Calu3 (cell line): Measurements from ENCODE around the gene PIGU. TPM values are rescaled to one million over a fixed set of nuclear protein-coding genes. Genes with fewer than 3 reads are reported as not detected.
A peak's percentile ranks its signal among the peaks of the same experiment; 100 is the strongest.
"Not testable (repeated sequence)": the region's sequence is repeated elsewhere in the genome, so short reads cannot be mapped to it uniquely, and the experiment has no call there.

Source experiments
- Bru-seq: library from RNA; stranded (reverse); fragments of 400-500 nt; gene quantifications from one replicate; lab custom pipeline; 2021; lab: Mats Ljungman, UMichigan
- BruChase-seq, 2 experiments: library from RNA; stranded (reverse); fragments of 400-500 nt; gene quantifications; one replicate each; lab custom pipeline; 2021; lab: Mats Ljungman, UMichigan
- BruUV-seq: library from RNA; stranded (reverse); fragments of 400-500 nt; replicated peaks from 2 replicates; lab custom pipeline; 2021; lab: Mats Ljungman, UMichigan
- CTCF ChIA-PET: fragments of 300-600 bp; sonication (Branson Sonifier 250); formaldehyde crosslinking; loops from one replicate; lab custom pipeline; 2022; ENCODE audit warnings: antibody characterized with exemption; lab: Charles Lee
- DNase-seq: peaks from one replicate; pipeline ENCODE4 v3.0.0; 2022
- H3K27ac Mint-ChIP-seq: one replicate; pipeline ENCODE4 v1.8.0; 2022; ENCODE audit warnings: mixed read lengths; ENCODE audit not compliant: unreplicated experiment
- H3K27me3 Mint-ChIP-seq: one replicate; pipeline ENCODE4 v1.8.0; 2022; ENCODE audit warnings: mixed read lengths; ENCODE audit not compliant: unreplicated experiment
- H3K36me3 Mint-ChIP-seq: one replicate; pipeline ENCODE4 v1.8.0; 2022; ENCODE audit warnings: mild to moderate bottlenecking, moderate library complexity, mixed read lengths; ENCODE audit not compliant: insufficient read depth, unreplicated experiment
- H3K4me1 Mint-ChIP-seq: one replicate; pipeline ENCODE4 v1.8.0; 2022; ENCODE audit warnings: mild to moderate bottlenecking, low read depth, mixed read lengths; ENCODE audit not compliant: unreplicated experiment
- H3K4me3 Mint-ChIP-seq: one replicate; pipeline ENCODE4 v1.8.0; 2022; ENCODE audit warnings: mild to moderate bottlenecking, low read depth, moderate library complexity, mixed read lengths; ENCODE audit not compliant: unreplicated experiment
- H3K9me3 Mint-ChIP-seq: one replicate; pipeline ENCODE4 v1.8.0; 2022; ENCODE audit warnings: low read depth, mixed read lengths; ENCODE audit not compliant: unreplicated experiment
- intact Hi-C: fragments of 100-400 bp; cut with micrococcal nuclease; formaldehyde crosslinking; loops from one replicate; pipeline ENCODE4 v1.10.0; 2022; ENCODE audit not compliant: unreplicated experiment
- long read RNA-seq: library from polyadenylated mRNA; stranded (forward); transcript quantifications from one replicate; pipeline ENCODE4 v2.0.0, GENCODE V29; 2022
- total RNA-seq: library from RNA; stranded (reverse); gene quantifications from 2 replicates; pipeline ENCODE4 v1.2.3, GENCODE V29; 2022
- TF ChIP-seq, protein P1 (sequence below): fragments of 200-600 bp; IDR thresholded peaks from one replicate; pipeline ENCODE4 v1.8.0; 2022; ENCODE audit warnings: antibody characterized with exemption; ENCODE audit not compliant: unreplicated experiment

Gene PIGU, protein sequence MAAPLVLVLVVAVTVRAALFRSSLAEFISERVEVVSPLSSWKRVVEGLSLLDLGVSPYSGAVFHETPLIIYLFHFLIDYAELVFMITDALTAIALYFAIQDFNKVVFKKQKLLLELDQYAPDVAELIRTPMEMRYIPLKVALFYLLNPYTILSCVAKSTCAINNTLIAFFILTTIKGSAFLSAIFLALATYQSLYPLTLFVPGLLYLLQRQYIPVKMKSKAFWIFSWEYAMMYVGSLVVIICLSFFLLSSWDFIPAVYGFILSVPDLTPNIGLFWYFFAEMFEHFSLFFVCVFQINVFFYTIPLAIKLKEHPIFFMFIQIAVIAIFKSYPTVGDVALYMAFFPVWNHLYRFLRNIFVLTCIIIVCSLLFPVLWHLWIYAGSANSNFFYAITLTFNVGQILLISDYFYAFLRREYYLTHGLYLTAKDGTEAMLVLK
- total RNA-seq (42.8 and 44.6 TPM in 2 replicates), Bru-seq, nascent RNA (percentile 77 among the genes with signal in this experiment), BruChase-seq, experiment 1, labeled RNA remaining after a 6-hour chase (percentile 70 among the genes with signal in this experiment), BruChase-seq, experiment 2, labeled RNA remaining after a 2-hour chase (percentile 62 among the genes with signal in this experiment)
- long read RNA-seq, transcript PIGU-201 (12 exons, 1,632 nt): major isoform, 71 of 89 reads
- long read RNA-seq, partial matches to known transcripts: 5 of 89 reads
- long read RNA-seq, other reads (novel, unspliced or antisense): 11 of 89 reads

DNA sequence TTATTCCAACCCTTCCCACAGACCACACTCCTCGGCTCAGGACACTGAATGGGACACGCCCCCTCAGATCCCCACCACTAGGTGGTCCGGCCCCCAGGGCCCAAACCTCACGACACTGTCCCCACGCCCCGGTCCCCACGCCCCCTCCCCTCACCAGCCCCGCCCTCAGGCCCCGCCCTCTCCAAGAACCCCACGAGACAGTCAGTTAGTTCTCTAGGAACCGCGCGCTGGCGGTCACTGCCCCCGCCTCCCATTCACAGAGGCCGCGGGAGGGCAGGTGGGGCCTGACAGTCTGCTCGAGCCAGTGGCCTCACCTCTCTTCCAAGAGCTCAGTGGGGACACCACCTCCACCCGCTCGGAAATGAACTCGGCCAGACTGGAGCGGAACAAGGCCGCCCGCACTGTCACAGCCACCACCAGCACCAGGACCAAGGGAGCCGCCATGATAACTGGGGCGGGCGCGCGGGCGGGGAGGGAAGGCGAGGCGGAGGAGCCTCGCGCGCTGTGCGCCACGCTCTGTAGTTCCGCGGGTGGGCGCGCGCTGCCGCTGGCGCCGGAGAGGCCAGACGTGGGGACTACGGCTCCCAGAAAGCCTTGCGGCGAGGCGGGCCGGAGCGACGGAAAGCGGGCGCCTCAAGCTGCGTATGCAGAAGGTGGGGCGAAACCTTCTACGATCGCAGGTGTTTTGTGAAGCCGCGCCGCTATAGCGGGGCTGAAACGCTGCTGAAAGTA lies at the start of gene PIGU:
Gene PIGU (minus strand): TSS at position 451 of the 732 bp plus-strand sequence. CDS start 7 bp downstream, at position 444.
- intact Hi-C loops: loop anchor here (2.0 kb wide), 1 partner anchor 28 kb away; the partner anchor contains the start of gene TP53INP2
- BruUV-seq: no TSS peak
- H3K9me3 Mint-ChIP-seq: no peaks in the 10 kb centered on the region
- peak within 1 kb of the TSS; percentile 89 for H3K4me3 Mint-ChIP-seq
- DNase-seq: peak; percentile 99
- TF ChIP-seq, protein P1, sequence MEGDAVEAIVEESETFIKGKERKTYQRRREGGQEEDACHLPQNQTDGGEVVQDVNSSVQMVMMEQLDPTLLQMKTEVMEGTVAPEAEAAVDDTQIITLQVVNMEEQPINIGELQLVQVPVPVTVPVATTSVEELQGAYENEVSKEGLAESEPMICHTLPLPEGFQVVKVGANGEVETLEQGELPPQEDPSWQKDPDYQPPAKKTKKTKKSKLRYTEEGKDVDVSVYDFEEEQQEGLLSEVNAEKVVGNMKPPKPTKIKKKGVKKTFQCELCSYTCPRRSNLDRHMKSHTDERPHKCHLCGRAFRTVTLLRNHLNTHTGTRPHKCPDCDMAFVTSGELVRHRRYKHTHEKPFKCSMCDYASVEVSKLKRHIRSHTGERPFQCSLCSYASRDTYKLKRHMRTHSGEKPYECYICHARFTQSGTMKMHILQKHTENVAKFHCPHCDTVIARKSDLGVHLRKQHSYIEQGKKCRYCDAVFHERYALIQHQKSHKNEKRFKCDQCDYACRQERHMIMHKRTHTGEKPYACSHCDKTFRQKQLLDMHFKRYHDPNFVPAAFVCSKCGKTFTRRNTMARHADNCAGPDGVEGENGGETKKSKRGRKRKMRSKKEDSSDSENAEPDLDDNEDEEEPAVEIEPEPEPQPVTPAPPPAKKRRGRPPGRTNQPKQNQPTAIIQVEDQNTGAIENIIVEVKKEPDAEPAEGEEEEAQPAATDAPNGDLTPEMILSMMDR: no peak
- H3K4me1 Mint-ChIP-seq: peaks cover 27% of the 10 kb centered on the region
- CTCF ChIA-PET: interaction anchor here (0.6 to 1.5 kb wide), 10 partner anchors 8 to 420 kb away, joined by 3 to 10 read pairs (median 4); no protein-coding TSS in a partner anchor
- peaks cover 17% of the 10 kb centered on the region for H3K36me3 Mint-ChIP-seq
- no peaks in the 10 kb centered on the region for H3K27me3 Mint-ChIP-seq
- H3K27ac Mint-ChIP-seq: peak within 1 kb of the TSS; percentile 71

DNA sequence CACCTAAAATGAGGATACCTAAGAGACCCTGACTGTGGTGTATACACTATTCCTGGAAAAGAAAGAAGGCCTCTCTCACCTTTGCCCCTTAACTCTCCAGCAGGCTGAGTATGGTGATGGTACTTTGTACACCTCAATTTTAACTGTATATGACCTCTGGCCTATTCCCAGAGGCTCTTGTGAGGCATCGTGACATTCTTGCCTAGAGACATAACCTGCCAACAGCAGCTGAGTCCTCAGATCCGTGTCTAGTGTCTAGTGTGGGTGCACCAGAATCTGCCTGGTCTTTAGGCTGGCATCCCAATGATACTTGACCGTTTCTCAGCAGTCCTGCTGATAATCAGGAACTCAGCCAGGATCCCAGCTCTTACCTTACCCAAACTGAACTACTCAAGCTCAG lies 47.3 kb upstream of the PIGU start:
- TF ChIP-seq, protein P1: no peak
- H3K27me3 Mint-ChIP-seq: no peaks in the 10 kb centered on the region
- no peak overlapping the region for H3K4me3 Mint-ChIP-seq
- peaks cover 42% of the 10 kb centered on the region for H3K36me3 Mint-ChIP-seq
- intact Hi-C loops: no loop called here
- no peak for DNase-seq
- H3K9me3 Mint-ChIP-seq: no peaks in the 10 kb centered on the region
- no peak overlapping the region for H3K27ac Mint-ChIP-seq
- no peaks in the 10 kb centered on the region for H3K4me1 Mint-ChIP-seq
- no TSS peak for BruUV-seq
- CTCF ChIA-PET: no interaction called here

DNA sequence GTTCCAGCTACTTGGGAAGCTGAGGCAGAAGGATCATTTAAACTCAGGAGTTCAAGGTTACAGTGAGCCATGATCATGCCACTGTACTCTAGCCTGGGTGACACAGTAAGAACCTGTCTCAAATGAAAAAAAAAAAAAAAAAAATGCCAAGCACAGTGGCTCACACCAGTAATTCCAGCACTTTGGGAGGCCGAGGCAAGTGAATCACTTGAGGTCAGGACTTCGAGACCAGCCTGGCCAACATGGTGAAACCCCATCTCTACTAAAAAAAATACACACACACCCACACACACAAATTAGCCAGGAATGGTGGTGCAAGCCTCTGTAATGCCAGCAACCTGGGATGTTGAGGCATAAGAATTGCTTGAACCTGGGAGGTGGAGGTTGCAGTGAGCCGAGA lies 45.7 kb upstream of the PIGU start:
- H3K4me3 Mint-ChIP-seq, H3K4me1 Mint-ChIP-seq, H3K27ac Mint-ChIP-seq, BruUV-seq, CTCF ChIA-PET, intact Hi-C loops, H3K27me3 Mint-ChIP-seq, DNase-seq, H3K9me3 Mint-ChIP-seq: not testable (repeated sequence)
- peaks cover 48% of the 10 kb centered on the region for H3K36me3 Mint-ChIP-seq

DNA sequence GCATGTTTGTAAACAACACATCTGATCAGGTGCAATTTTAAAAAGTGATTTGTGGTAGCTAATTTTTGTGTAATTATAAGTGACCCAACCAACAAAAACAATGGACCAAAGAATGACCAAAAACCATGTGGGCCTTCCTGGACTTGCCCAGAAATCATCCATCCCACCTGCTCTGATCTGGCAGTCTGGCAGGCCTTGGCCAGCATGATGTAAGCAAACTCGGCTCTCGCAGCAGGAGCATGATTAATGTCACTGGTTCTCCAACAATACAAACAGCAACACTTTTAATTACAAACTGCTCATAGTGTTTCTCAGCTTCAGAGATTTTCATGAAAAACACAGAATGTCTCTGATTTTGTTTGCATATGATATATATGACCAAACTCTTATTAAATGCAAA lies 43.4 kb upstream of the PIGU start:
- CTCF ChIA-PET: interaction anchor here (1.6 kb wide), 1 partner anchor 530 kb away, joined by 3 read pairs; no protein-coding TSS in a partner anchor
- Mint-ChIP-seq H3K27me3 (no peaks in the 10 kb centered on the region), H3K4me3 (no peak overlapping the region), H3K27ac (no peak overlapping the region), H3K36me3 (peaks cover 38% of the 10 kb centered on the region), H3K4me1 (no peaks in the 10 kb centered on the region), H3K9me3 (no peaks in the 10 kb centered on the region)
- no TSS peak for BruUV-seq
- intact Hi-C loops: no loop called here
- no peak for DNase-seq
- TF ChIP-seq, protein P1: no peak

DNA sequence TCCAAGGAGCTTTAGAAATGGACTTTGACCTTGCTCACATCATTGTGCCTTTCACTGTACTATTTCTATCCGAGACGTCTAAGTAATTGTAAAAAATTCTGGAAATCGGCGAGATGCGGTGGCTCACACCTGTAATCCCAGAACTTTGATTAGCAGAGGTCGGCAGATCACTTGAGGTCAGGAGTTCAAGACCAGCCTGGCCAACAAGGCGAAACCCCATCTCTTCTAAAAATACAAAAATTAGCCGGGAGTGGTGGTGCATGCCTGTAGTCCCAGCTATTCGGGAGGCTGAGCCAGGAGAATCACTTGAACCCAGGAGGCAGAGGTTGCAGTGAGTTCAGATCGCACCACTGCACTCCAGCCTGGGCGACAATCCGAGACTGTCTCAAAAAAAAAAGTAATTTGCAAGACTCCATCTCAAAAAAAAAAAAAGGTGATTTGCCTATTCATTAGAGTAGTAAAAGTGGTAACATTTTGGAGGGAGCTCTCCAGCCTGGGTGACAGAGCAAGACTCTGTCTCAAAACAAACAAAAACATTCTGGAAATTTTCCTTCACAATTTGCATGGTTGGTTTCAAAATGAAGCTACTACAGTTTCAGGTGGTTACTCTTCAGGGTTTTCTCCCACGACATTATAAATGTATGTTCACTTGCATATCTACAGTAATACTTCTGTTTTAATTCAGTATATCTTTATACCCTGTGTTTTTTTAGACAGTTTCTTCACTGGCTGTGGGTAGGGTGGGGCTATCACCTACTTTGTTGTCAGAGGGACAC lies 42.5 kb upstream of the PIGU start:
- H3K4me3 Mint-ChIP-seq, H3K27ac Mint-ChIP-seq, BruUV-seq, H3K9me3 Mint-ChIP-seq, DNase-seq, H3K4me1 Mint-ChIP-seq, H3K27me3 Mint-ChIP-seq: not testable (repeated sequence)
- intact Hi-C loops: loop anchor here (10.0 kb wide), 2 partner anchors 55 to 525 kb away; no protein-coding TSS in a partner anchor
- CTCF ChIA-PET: interaction anchor here (1.6 kb wide), 1 partner anchor 529 kb away, joined by 3 read pairs; no protein-coding TSS in a partner anchor
- peaks cover 43% of the 10 kb centered on the region for H3K36me3 Mint-ChIP-seq
